Liver (tissue), 9 donors: ENCODE measurements around the gene TCF21. TPM values are rescaled to one million over a fixed set of nuclear protein-coding genes. Genes with fewer than 3 reads are reported as not detected.
A peak's percentile ranks its signal among the peaks of the same experiment; 100 is the strongest.

ENCODE experiments used
- DNase-seq: peaks from one replicate; pipeline ENCODE4 v3.0.0-alpha.2; 2017; ENCODE audit warnings: low spot score
- H3K27ac ChIP-seq, 2 donors: one replicate each; pipeline ENCODE4 v1.7.0; 2013; ENCODE audit warnings: inconsistent platforms in 2 of 2, low read length in 2 of 2, control low read depth in 1 of 2, low read depth in 1 of 2, mild to moderate bottlenecking in 1 of 2
- H3K27me3 ChIP-seq, 4 donors: one replicate each; pipeline versions ENCODE4 v1.6.1 to v1.7.0; 2013; ENCODE audit warnings: low read length in 3 of 4, inconsistent platforms in 1 of 4, mild to moderate bottlenecking in 1 of 4, moderate library complexity in 1 of 4; ENCODE audit not compliant: control insufficient read depth in 4 of 4, insufficient read depth in 4 of 4
- H3K36me3 ChIP-seq, 4 donors: one replicate each; pipeline versions ENCODE4 v1.6.1 to v1.7.0; 2013; ENCODE audit warnings: low read length in 3 of 4, mild to moderate bottlenecking in 3 of 4, low read depth in 1 of 4, moderate library complexity in 1 of 4; ENCODE audit not compliant: control insufficient read depth in 4 of 4, insufficient read depth in 3 of 4
- H3K4me1 ChIP-seq, 4 donors: one replicate each; pipeline versions ENCODE4 v1.6.1 to v1.7.0; 2013; ENCODE audit warnings: low read length in 3 of 4, mild to moderate bottlenecking in 3 of 4, moderate library complexity in 1 of 4; ENCODE audit not compliant: control insufficient read depth in 4 of 4, insufficient read depth in 4 of 4
- H3K4me3 ChIP-seq, 3 donors: one replicate each; pipeline versions ENCODE4 v1.6.1 to v1.7.0; 2013; ENCODE audit warnings: low read length in 3 of 3, control low read depth in 1 of 3, low read depth in 1 of 3, mild to moderate bottlenecking in 1 of 3
- H3K9ac ChIP-seq, 2 donors: one replicate each; pipeline ENCODE4 v1.7.0; 2013; ENCODE audit warnings: low read length in 2 of 2, mild to moderate bottlenecking in 2 of 2, moderate library complexity in 2 of 2, control low read depth in 1 of 2, low read depth in 1 of 2
- H3K9me3 ChIP-seq, 4 donors: one replicate each; pipeline versions ENCODE4 v1.6.1 to v1.7.0; 2013; ENCODE audit warnings: low read length in 3 of 4; ENCODE audit not compliant: control insufficient read depth in 4 of 4
- ATF3 ChIP-seq: IDR thresholded peaks from 2 replicates; pipeline ENCODE4 v1.6.1; 2016; ENCODE audit warnings: antibody characterized with exemption
- CTCF ChIP-seq: fragments of 150-350 bp; IDR thresholded peaks from 2 replicates; pipeline ENCODE4 v1.5.1; 2017; ENCODE audit warnings: improper control_type of control experiment, low read depth, low read length; ENCODE audit not compliant: missing input control
- EGR1 ChIP-seq, 2 donors: IDR thresholded peaks; 2 replicates each; pipeline ENCODE4 v1.6.1; 2016 to 2018; ENCODE audit warnings: antibody characterized with exemption in 2 of 2, low read depth in 2 of 2
- FOXA1 ChIP-seq: IDR thresholded peaks from 2 replicates; pipeline ENCODE4 v1.6.1; 2016; ENCODE audit warnings: antibody characterized with exemption
- FOXA2 ChIP-seq: IDR thresholded peaks from 2 replicates; pipeline ENCODE4 v1.6.1; 2016; ENCODE audit warnings: antibody characterized with exemption
- GABPA ChIP-seq, 2 donors: IDR thresholded peaks in 1 of 2; conservative IDR thresholded peaks in 1 of 2; 2 replicates each; pipeline ENCODE4 v1.6.1; 2016; ENCODE audit warnings: antibody characterized with exemption in 2 of 2, mild to moderate bottlenecking in 1 of 2, moderate library complexity in 1 of 2
- HNF4A ChIP-seq, 2 donors: conservative IDR thresholded peaks; 2 replicates each; pipeline ENCODE4 v1.6.1; 2016; ENCODE audit warnings: antibody characterized with exemption in 2 of 2, mild to moderate bottlenecking in 2 of 2
- HNF4G ChIP-seq: IDR thresholded peaks from 2 replicates; pipeline ENCODE4 v1.6.1; 2016; ENCODE audit warnings: antibody characterized with exemption
- JUND ChIP-seq, 2 donors: IDR thresholded peaks; 2 replicates each; pipeline ENCODE4 v1.6.1; 2016; ENCODE audit warnings: antibody characterized with exemption in 2 of 2
- NR2F2 ChIP-seq: IDR thresholded peaks from 2 replicates; pipeline ENCODE4 v1.6.1; 2016; ENCODE audit warnings: antibody characterized with exemption
- REST ChIP-seq: IDR thresholded peaks from 2 replicates; pipeline ENCODE4 v1.6.1; 2016; ENCODE audit warnings: antibody characterized with exemption, mild to moderate bottlenecking
- RXRA ChIP-seq, 2 donors: IDR thresholded peaks; 2 replicates each; pipeline ENCODE4 v1.6.1; 2017 to 2018; ENCODE audit warnings: antibody characterized with exemption in 2 of 2, mild to moderate bottlenecking in 1 of 2
- SP1 ChIP-seq: IDR thresholded peaks from 2 replicates; pipeline ENCODE4 v1.6.1; 2018; ENCODE audit warnings: antibody characterized with exemption, mild to moderate bottlenecking
- TAF1 ChIP-seq: conservative IDR thresholded peaks from 2 replicates; pipeline ENCODE4 v1.6.1; 2016; ENCODE audit warnings: antibody characterized with exemption, mild to moderate bottlenecking
- ZBTB33 ChIP-seq: IDR thresholded peaks from 2 replicates; pipeline ENCODE4 v1.6.1; 2016; ENCODE audit warnings: antibody characterized with exemption
- WGBS: extraction: QIAGEN DNeasy Blood & Tissue Kit; methylation state at CpG from one replicate; pipeline ENCODE4 v1.1.7; 2013; 5-methylcytosine and 5-hydroxymethylcytosine counted together
- polyA plus RNA-seq, 2 donors: library from polyadenylated mRNA; stranded (reverse) in 1 of 2; unstranded in 1 of 2; fragments of 200-250 nt in 1 of 2; fragments of >200 nt in 1 of 2; fragmentation: Nextera tagmentation in 1 of 2; extraction: Ambion mirVana in 1 of 2; gene quantifications; one replicate each; pipeline versions ENCODE4 v1.2.1 to v1.2.3, GENCODE V29; 2013 to 2015
- total RNA-seq, 2 donors: library from RNA; depleted of rRNA; stranded (reverse); fragments of >200 nt; gene quantifications; one replicate each; pipeline ENCODE4 v1.2.3, GENCODE V29; 2014
- donor health status: healthy.
- donor health status: healthy.
- donor health status: healthy.
- donor health status: healthy.
- donor health status: healthy.

Gene TCF21
- total and polyA plus RNA-seq, 4 donors: 0.57 to 1.1 (median 0.85) TPM

- Histone ChIP-seq H3K9ac (no peak overlapping the region), H3K9me3 (peaks cover 0 to 5% (median 2%) of the 10 kb centered on the region in 4 donors), H3K4me3 (peak overlapping the region; percentile 12 to 61 (median 46)), H3K36me3 (no peaks in the 10 kb centered on the region), H3K27ac (peak overlapping the region in 1 of 2 donors; percentile 66), H3K27me3 (peaks cover 5 to 52% (median 23%) of the 10 kb centered on the region in 4 donors), H3K4me1 (peaks cover 4 to 21% (median 8%) of the 10 kb centered on the region in 4 donors)
- WGBS: 7% methylated on average over 4 of the region's 4 CpGs
- no peak for DNase-seq
- no peak for TF ChIP-seq CTCF
- TF ChIP-seq SP1: no peak
- no peak for TF ChIP-seq ATF3
- TF ChIP-seq FOXA2: no peak
- no peak for TF ChIP-seq REST
- no peak for TF ChIP-seq RXRA (IDR thresholded peaks at IDR 0.05)
- TF ChIP-seq HNF4A (conservative IDR thresholded peaks at IDR 0.05): no peak
- TF ChIP-seq GABPA (IDR thresholded peaks at IDR 0.05 in 1 of 2, conservative IDR thresholded peaks at IDR 0.05 in 1 of 2): no peak
- no peak for TF ChIP-seq NR2F2
- TF ChIP-seq TAF1: no peak
- TF ChIP-seq ZBTB33: no peak
- no peak for TF ChIP-seq HNF4G
- no peak for TF ChIP-seq EGR1 (IDR thresholded peaks at IDR 0.05; ENCODE audit: low read depth in 2 of 2)
- no peak for TF ChIP-seq JUND (IDR thresholded peaks at IDR 0.05)
These were observed 1.8 kb downstream of the TCF21 start for GRCh38 chr6:133890711-133891148.

- H3K27ac ChIP-seq: peak overlapping the region in 1 of 2 donors; percentile 66
- no peaks in the 10 kb centered on the region for H3K36me3 ChIP-seq
- TF ChIP-seq FOXA1 (no peak), HNF4A (conservative IDR thresholded peaks at IDR 0.05) (no peak), FOXA2 (no peak), NR2F2 (no peak), RXRA (IDR thresholded peaks at IDR 0.05) (no peak), SP1 (no peak), HNF4G (no peak), ATF3 (no peak), ZBTB33 (no peak)
- peaks cover 9 to 55% (median 24%) of the 10 kb centered on the region in 4 donors for H3K27me3 ChIP-seq
- peaks cover 0 to 5% (median 2%) of the 10 kb centered on the region in 4 donors for H3K9me3 ChIP-seq
- no peak overlapping the region for H3K9ac ChIP-seq
- 2% methylated on average over 45 of the region's 45 CpGs for WGBS
- peak overlapping the region; percentile 12 to 61 (median 46) for H3K4me3 ChIP-seq
- no peak for DNase-seq
- peaks cover 4 to 27% (median 9%) of the 10 kb centered on the region in 4 donors for H3K4me1 ChIP-seq
These were observed 2.4 kb downstream of the TCF21 start for GRCh38 chr6:133891149-133891926.
